Middle frontal gyrus (tissue), 1 donor: ENCODE data around the gene AP1G1.
"Not testable (repeated sequence)": the region's sequence is repeated elsewhere in the genome, so short reads cannot be mapped to it uniquely, and the experiment has no call there.

ENCODE experiments used
- DNase-seq: peaks from one replicate; pipeline ENCODE4 v3.0.0-alpha.2; 2015; ENCODE audit warnings: low spot score; ENCODE audit errors: extremely low spot score

The AP1G1 gene

DNA sequence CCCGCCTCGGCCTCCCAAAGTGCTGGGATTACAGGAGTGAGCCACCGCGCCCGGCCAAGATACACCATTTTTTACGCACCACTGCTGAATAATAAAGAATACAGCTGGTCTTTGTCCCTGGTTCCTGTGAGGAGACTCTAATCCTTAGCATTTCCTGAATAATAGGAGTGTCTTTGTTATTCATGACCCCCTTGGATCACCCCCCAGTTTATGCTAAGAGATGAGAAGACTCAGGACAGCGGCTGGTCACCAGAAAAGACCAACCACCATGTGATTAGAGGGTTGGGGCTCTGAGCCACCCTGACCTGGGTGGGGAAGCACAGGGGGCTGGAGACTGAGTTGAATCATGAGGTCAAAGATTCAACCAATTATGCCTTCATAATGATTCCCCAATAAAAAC lies 101.4 kb downstream of the AP1G1 start:
- no peak for DNase-seq

- DNase-seq, result no peak
These were observed 102.6 kb downstream of the AP1G1 start for GRCh38 chr16:71706046-71706445.

DNA sequence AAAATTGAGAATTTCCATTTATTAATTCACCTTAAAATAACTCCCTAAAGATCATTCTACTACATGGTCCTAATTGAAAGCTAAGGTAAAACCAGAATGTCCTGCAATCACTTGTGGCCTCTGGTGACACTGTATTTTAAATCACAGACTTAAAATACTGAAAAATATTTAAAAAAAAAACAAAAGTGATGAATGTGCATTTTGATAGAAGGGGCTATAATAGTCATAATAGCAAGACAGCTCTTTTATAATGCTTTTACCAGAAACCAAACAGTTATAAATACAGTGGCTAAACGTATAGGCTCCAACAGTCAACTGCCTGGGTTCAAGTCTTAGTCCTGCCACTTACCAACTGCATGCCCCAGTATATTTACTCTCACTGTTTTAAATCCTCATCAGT lies 105.3 kb downstream of the AP1G1 start:
- DNase-seq, result no peak

DNA sequence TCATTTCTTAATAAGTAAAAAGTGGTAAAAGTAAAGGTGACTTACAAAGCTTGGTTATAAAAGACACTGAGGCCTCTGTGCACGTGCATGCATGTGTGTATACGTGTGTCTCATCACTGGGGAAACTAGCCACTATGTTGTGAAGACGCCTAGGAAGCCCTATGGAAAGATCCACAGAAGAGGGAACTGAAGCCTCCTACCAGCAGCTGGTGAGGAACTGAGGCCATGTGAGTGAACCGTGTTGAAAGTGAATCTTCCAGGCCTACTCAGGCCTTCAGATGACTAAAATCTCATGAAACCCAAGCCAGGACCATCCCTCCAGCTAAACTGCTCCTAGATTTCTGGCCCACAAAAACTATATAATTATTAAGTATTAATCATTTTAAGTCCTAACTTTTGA lies 107.8 kb downstream of the AP1G1 start:
- no peak for DNase-seq

DNA sequence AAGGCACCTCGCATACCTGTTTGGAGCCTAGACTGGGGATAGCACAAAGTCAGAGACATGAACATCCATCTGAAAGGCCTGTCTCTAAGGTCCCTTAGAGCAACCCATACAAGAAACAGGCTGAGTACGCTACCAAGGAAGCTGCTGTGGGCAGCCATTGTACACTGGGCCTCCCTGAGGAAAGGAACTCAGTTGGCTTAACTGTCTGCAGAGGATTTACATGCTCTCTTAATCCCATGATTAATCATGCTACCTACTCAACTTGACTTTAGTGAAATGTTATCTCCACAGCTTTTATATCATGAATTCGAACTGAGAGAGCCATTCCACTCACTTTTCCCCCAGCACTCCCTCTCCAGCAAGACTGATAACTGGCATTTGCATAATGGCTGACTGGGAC lies 110.1 kb downstream of the AP1G1 start:
- DNase-seq, result no peak

DNA sequence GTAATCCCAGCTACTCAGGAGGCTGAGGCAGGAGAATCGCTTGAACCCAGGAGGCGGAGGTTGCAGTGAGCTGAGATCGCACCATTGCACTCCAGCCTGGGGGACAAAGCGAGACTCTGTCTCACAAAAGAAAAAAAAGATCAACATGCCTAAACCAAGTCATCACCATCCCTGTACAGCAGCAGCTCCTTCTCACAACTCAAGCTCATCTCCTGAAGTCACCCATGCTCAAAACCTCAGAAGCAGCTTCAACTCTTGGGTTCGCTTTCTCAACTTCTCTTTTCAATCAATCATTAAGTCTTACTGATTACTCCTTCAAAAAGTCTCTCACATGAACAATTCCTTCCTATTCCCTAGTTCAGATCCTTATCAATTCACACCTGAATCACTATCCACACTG lies 115.5 kb downstream of the AP1G1 start:
- DNase-seq, result no peak

GRCh38 chr16:71689901-71690300 lies 118.7 kb downstream of the AP1G1 start:
- DNase-seq, result no peak

- no peak for DNase-seq
These were observed 120.8 kb downstream of the AP1G1 start for GRCh38 chr16:71687861-71688260.

GRCh38 chr16:71684280-71684679 lies 124.4 kb downstream of the AP1G1 start:
- not testable (repeated sequence) for DNase-seq

DNA sequence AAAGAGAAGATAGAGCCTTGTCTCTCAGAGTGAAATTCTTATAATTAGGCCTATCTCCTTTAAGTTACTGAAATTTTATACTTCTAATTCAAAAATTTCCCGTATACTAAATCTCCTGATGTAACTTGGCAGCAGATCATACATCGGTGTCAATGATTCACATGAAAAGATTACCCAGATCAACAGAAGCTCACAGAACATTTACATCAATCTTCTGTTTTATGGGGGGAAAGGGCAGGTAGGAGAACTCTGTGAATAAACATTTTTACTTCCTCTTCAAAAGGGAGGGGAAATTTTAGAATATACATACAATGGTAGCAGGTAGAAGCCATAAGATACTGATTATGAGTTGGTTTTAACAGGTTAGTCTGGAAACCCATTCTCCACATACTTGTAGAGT lies 127.3 kb downstream of the AP1G1 start:
- no peak for DNase-seq
